Measurements from ENCODE around the gene KCTD20.

Gene KCTD20

DNA sequence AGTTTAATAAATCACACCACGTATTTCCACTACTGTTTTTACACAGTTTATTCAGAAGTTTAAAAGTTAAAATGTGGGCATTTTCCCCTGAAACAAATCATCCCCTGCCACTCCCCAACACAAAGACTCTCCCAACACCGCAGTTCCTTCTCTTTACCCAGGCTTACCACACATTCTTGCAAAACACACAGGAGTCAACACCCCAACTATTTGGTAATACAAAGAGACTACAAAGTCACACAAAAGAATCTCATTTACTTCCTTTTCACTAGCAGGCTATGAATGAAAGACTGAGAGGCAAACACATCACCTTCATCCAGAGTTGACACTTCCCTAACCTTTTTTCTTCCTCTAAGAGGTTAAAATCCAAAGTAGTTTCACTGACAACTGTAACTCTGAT, 51.1 kb downstream of the KCTD20 start:
- no peak overlapping the region for H3K4me3 ChIP-seq (ENCODE audit: low read length)
- TF ChIP-seq ZNF274 (IDR thresholded peaks at IDR 0.05; ENCODE audit: low read depth, low read length), result no peak

DNA sequence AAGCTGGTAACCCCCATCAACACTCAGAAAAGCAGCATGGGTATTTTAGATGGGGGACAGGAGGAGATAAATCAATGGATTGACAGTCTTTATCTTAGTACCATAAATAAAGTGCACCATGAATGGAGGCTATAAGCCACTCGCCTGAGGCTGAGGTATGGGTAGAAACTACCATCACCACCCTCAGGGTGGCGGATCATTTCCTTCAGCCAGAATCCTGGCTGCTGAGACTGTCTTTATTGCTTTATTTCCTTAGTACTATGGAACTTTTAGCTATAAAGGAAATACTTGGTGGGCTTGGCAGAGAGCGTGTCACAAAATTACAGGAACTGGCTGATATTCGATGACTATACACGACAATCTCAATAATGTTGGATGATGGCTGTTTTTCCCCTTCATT, 52.3 kb downstream of the KCTD20 start:
- H3K4me3 ChIP-seq (ENCODE audit: low read length), result no peak overlapping the region
- TF ChIP-seq ZNF274 (IDR thresholded peaks at IDR 0.05; ENCODE audit: low read depth, low read length), result no peak

DNA sequence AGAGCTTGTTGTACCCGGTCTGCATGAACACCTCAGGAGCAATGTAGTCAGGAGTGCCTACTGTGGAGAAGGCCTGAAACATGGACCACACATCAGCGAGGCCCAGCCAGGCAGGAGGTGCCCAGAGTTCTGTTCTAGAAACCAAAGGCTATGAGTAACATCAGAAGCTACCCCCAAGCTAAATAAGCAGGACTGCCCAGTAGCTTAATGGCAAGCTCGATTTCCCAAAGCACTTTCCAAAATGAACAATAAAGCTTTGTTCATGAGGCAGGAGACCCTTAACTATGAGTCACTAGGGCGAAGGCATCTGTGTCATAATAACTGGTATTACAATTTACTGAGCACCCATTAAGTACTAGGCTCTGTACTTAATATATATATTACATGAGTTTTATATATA, 57.1 kb downstream of the KCTD20 start:
- H3K4me3 ChIP-seq (ENCODE audit: low read length), result no peak overlapping the region
- TF ChIP-seq ZNF274 (IDR thresholded peaks at IDR 0.05; ENCODE audit: low read depth, low read length), result no peak

DNA sequence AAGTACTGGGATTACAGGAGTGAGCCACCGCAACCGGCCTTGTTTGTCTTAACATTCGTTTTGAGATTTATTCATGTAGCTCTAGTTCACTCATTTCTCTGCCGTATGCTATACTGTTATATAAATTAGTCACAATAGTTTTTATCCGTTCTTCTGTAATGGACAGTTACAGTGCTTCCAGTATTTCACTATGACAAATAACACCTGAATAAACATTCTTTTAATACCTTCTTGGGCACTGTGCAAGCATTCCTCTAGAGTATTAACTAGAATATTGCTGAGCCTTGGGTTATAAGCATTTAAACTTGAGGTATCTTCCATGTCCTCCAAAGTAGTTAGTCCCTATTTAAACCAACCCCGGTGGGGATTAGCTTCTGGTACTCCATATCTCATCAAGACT, 58.9 kb downstream of the KCTD20 start:
- TF ChIP-seq ZNF274 (IDR thresholded peaks at IDR 0.05; ENCODE audit: low read depth, low read length), result no peak
- no peak overlapping the region for H3K4me3 ChIP-seq (ENCODE audit: low read length)

DNA sequence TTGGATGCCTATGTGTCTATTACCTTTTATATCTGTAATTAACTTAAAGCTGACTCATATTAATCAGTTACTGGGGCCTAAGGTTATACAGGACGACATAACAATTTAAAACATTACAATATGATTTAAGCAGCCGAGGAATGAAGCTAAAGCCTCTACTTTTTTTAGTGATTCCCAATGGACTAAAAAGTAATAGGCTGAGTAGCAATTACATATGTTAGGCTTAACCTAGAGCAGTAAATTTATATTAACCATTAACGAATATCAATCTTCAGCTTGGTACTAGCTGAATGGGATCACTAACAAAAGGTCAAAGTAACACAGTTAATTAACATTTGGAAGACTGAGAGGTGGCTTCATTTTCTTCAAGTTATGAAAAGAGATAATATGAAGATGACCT, 61.4 kb downstream of the KCTD20 start:
- no peak for TF ChIP-seq ZNF274 (IDR thresholded peaks at IDR 0.05; ENCODE audit: low read depth, low read length)

DNA sequence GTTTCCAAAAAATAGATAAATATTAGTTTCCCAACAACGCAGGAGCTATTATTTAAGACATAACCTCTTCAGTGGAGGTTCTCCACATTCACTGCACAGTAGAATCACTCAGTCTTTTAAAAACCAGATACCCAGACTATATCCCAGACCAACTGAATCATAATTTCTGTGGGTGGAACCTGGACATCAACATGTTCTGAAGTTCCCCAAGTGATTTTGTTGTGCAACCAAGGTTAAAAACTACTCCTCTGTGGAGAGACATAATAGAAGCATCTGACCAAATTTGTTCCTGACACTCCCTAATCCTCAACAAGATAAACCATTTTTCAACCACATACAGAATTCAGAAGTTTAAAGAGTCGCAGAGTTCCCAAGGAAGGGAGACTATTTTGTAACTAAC, 62.2 kb downstream of the KCTD20 start:
- no peak for TF ChIP-seq ZNF274 (IDR thresholded peaks at IDR 0.05; ENCODE audit: low read depth, low read length)
- no peak overlapping the region for H3K4me3 ChIP-seq (ENCODE audit: low read length)

More for the DNA sequence above, 61.4 kb downstream of the KCTD20 start:
- H3K4me3 ChIP-seq (ENCODE audit: low read length), result no peak overlapping the region

DNA sequence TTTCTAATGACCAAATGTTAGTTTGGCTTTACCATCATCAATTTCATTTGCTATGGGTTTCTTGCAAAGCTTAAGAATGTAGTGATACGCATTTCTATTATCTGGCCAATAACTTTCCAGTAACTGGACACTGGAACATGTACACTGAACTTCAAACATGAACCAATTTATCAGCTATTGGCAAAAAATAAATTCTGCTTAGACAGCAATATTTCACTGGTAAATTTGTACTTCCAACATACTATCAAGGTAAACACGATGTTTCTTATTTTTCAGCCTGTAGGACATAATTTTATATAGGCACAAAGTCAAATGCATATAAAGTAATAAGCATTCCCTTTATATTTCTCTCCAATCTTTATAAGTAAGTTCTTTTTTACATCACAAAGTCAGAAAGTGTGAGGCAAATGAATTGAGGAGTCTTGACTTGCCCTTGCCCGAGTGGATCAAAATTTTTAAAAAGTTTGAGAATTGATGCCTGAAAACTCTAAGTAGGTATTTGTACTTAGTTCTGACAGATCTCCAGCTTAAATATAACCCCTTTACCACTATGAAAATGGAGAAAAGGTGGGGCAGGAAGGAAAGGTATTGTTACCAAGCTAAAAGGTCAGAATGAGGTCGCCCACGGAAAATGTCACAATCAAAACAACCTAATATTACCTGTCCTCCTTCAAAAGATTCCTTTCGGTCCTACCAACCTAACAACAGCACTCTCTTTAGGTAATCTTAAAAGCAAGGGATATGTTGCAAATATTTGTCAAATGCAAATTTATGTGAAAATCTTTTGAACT, 63.1 kb downstream of the KCTD20 start:
- H3K4me3 ChIP-seq (ENCODE audit: low read length), result no peak overlapping the region
- no peak for TF ChIP-seq ZNF274 (IDR thresholded peaks at IDR 0.05; ENCODE audit: low read depth, low read length)

DNA sequence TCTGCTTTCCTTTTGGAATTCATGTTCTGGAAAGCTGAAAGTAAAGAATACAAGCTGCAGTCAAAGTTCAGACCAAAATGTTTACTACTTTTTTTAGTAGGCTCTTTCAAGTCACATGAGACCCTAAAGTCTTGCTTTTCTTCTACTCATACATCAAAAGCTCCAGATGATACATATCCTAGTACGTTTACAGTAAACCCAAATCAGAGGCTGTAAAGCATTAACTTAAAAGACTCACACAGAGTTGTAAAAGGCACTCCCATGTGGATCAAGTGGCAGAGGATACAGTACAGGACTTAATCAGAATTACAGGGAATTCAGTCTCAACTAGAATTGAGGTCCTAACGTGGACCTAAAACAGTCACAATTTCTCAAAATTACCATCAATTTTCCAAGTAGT, 63.8 kb downstream of the KCTD20 start:
- no peak overlapping the region for H3K4me3 ChIP-seq (ENCODE audit: low read length)
- no peak for TF ChIP-seq ZNF274 (IDR thresholded peaks at IDR 0.05; ENCODE audit: low read depth, low read length)

DNA sequence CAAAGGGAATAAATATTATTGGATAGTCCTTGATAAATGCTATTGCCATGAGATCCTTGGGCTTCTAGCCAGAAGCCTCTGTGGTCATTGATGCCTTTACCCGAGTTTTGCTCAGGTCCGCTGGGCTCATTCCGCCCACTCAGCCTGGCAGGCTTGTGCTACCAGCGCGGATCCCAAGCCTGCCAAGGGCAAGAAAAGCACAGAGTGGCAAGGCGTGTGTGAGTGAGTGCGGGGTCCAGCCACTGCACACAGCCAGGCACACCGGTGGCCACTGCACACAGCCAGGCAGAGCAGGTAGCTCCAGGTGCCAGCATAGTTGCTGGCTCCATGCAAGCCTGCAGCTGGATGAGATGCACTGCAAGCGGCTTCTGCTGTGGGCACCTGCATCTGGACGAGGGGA, 65.7 kb downstream of the KCTD20 start:
- no peak overlapping the region for H3K4me3 ChIP-seq (ENCODE audit: low read length)
- no peak for TF ChIP-seq ZNF274 (IDR thresholded peaks at IDR 0.05; ENCODE audit: low read depth, low read length)

DNA sequence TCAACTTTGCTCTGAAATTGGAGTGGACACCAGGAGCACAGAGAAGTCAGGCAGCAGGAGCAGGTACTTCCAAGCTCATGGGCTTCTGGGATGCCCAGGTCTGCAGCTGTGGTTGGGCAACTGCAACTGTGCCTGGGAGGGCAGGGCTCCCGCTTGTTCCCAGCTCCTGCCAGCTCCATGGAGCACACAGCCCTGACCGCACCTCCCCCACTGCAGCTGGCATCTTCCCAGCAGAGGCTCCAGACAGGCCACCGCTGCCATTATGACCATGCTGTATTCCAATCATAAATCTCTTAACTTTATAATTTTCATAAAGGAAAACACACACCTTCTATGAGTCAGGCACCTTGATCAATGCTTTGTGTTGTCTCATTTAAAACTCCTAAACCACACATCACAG, 67.6 kb downstream of the KCTD20 start:
- no peak for TF ChIP-seq ZNF274 (IDR thresholded peaks at IDR 0.05; ENCODE audit: low read depth, low read length)
- no peak overlapping the region for H3K4me3 ChIP-seq (ENCODE audit: low read length)

DNA sequence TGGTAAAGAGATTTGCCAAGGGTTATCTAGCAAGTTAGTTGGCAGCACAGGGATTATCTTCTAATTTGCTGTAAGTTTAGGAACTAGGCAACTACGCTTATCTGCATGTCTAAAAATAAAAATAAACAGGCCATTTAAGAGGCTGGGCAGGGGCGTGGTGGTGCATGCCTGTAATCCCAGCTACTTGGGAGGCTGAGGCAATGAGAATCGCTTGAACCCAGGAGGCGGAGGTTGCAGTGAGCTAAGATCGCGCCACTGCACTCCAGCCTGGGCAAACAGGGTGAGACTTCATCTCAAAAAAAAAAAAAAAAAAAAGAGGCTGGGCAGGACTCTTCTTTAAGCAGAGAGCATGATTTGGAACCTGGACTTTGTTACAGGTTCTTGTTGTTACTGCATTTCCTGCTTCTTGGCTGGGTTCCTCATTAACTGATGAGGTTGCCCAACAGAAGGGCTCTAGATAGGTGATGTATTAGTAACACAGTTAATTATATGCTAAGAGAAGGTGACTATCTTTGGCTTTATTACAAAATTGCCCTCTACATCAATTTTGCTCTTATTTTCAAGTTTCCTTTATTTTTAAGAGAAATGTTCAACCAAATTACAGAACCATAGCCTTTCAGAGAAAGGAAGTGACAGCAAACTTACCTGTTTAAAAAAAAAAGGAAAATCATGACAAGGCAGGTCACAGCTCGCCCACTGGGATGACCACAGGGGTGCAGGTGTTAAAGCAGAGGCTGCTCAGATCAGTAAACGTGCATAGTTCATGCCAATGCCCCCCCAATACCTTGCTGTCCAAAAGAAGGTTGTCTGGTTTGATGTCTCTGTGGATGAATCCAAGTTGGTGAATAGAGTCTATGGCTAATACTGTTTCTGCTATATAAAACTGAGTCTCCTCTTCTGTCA, 72.0 kb downstream of the KCTD20 start:
- no peak overlapping the region for H3K4me3 ChIP-seq (ENCODE audit: low read length)
- no peak for TF ChIP-seq ZNF274 (IDR thresholded peaks at IDR 0.05; ENCODE audit: low read depth, low read length)

DNA sequence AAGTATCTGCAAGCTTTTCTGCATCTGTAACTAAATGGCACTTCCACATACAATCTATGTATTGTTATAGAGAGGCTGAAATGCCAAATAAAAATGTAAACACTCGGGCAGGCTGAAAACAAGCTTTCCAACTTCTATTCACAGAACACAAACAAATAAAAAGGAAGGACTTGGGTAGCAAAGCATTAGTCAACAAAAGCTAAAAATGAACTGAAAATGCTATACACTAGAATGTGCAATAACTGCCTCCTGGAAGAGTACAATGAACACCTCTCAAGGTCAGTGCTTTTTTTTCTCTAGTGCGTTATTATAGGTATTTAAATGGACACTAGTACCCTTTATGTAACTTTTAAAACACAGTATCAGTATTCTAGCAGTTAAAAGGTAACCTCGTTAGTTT, 73.0 kb downstream of the KCTD20 start:
- TF ChIP-seq ZNF274 (IDR thresholded peaks at IDR 0.05; ENCODE audit: low read depth, low read length), result no peak

DNA sequence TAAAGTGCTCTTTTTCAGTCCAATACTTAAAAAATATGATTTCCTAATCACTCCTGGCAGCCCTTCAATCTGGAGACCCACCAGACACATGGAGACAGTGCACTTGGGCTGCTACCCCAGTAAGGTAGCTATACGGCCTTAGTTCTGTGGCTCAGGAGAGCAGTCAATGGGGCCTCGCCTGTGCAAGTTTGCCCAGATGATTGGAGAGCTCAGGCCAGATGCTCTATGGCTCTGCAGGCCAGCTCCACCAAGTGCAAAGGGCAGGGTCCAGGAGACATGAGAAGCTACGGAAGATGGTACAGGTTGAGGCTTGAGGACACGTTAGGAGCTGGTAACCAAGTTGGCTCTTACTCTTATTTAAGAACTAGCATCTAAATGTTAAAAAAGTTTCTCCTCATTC, 73.8 kb downstream of the KCTD20 start:
- no peak for TF ChIP-seq ZNF274 (IDR thresholded peaks at IDR 0.05; ENCODE audit: low read depth, low read length)
- no peak overlapping the region for H3K4me3 ChIP-seq (ENCODE audit: low read length)

More for the DNA sequence above, 73.0 kb downstream of the KCTD20 start:
- no peak overlapping the region for H3K4me3 ChIP-seq (ENCODE audit: low read length)

DNA sequence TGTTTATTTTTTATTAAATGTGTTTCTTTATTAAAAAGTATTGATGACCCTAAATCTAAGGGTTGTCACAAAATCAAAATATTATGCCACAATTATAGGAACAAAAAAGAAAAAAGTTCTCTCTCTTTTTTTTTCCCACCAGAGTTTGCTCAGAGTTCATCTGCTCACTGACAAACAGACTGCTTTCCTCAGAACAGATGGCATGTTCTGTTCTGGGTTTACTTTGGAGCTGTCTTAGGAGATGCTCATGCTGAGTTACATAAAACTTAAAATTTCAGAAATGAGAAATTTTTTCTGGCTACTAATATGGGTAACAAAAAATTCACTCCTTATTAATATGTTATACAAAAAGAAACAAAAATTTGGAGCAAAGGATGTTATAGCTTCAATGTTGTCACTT, 74.2 kb downstream of the KCTD20 start:
- no peak for TF ChIP-seq ZNF274 (IDR thresholded peaks at IDR 0.05; ENCODE audit: low read depth, low read length)
- H3K4me3 ChIP-seq (ENCODE audit: low read length), result no peak overlapping the region

DNA sequence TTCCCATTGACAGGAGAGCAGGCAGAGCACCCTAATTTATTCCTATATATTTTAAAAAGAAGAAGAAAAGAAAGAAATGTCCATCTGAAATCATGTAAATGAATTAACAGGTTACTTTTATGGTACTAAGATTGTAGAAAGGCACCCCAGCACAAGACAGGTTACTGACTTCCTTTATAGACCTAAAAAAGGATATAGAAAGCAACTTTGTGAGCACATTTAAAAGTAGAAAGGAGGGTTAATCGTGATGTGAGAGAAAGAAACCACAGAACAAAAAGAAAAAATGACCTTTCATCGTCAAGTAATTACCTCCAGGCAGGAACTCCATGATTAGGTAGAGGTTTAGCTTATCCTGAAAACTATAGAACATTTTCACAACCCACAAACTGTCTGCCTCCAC, 74.6 kb downstream of the KCTD20 start:
- TF ChIP-seq ZNF274 (IDR thresholded peaks at IDR 0.05; ENCODE audit: low read depth, low read length), result no peak
- H3K4me3 ChIP-seq (ENCODE audit: low read length), result no peak overlapping the region

Measured in GM08714 (cell line).